Suppressor macrophage treated with lipopolysaccharide for 1 hour (primary cell): Measurements from ENCODE around the gene NAIP.
A peak's percentile ranks its signal among the peaks of the same experiment; 100 is the strongest.
"Not testable (repeated sequence)": the region's sequence is repeated elsewhere in the genome, so short reads cannot be mapped to it uniquely, and the experiment has no call there.

Experiments used
- DNase-seq, 3 donors: peaks; one replicate each; pipeline ENCODE4 v3.0.0-alpha.2; 2020 to 2022

The NAIP gene

GRCh38 chr5:71025289-71025953, at the start of gene NAIP:
TSS of gene NAIP (minus strand) at chr5:71025339. CDS start at chr5:71012915, 12,424 bp downstream.
- DNase-seq, result not testable (repeated sequence)

GRCh38 chr5:71067262-71067928, 42.3 kb upstream of the NAIP start, which contains the start of gene GTF2H2:
TSS of gene GTF2H2 (minus strand) at chr5:71067676. CDS start at chr5:71062763, 4,913 bp downstream.
- DNase-seq, result not testable (repeated sequence)

- not testable (repeated sequence) for DNase-seq
Measured at GRCh38 chr5:71061322-71061721, 36.2 kb upstream of the NAIP start.

GRCh38 chr5:71059426-71059825, 34.3 kb upstream of the NAIP start:
- DNase-seq, result not testable (repeated sequence)

- not testable (repeated sequence) for DNase-seq
Measured at GRCh38 chr5:71044808-71045207, 19.7 kb upstream of the NAIP start.

GRCh38 chr5:71044128-71044527, 19.0 kb upstream of the NAIP start:
- not testable (repeated sequence) for DNase-seq

- not testable (repeated sequence) for DNase-seq
Measured at GRCh38 chr5:71031046-71031776, 6.1 kb upstream of the NAIP start.

- not testable (repeated sequence) for DNase-seq
Measured at GRCh38 chr5:71020643-71021042, 4.5 kb downstream of the NAIP start.

GRCh38 chr5:71018376-71019005, 6.6 kb downstream of the NAIP start:
- not testable (repeated sequence) for DNase-seq

- peak in 2 of 3 donors; percentile 5 to 16 for DNase-seq
Measured at GRCh38 chr5:71014176-71014575, 11.0 kb downstream of the NAIP start.

- DNase-seq, result peak in 1 of 3 donors; percentile 16
Measured at GRCh38 chr5:71013575-71013974, 11.6 kb downstream of the NAIP start.

- DNase-seq, result peak in 1 of 3 donors; percentile 14
Measured at GRCh38 chr5:71011194-71011792, 13.8 kb downstream of the NAIP start.

- not testable (repeated sequence) for DNase-seq
Measured at GRCh38 chr5:71006983-71007382, 18.2 kb downstream of the NAIP start.

GRCh38 chr5:70984882-70985281, 40.3 kb downstream of the NAIP start:
- DNase-seq, result not testable (repeated sequence)

- DNase-seq, result not testable (repeated sequence)
Measured at GRCh38 chr5:70967220-70967619, 57.9 kb downstream of the NAIP start.

- DNase-seq, result not testable (repeated sequence)
Measured at GRCh38 chr5:70964531-70964930, 60.6 kb downstream of the NAIP start.

- DNase-seq, result not testable (repeated sequence)
Measured at GRCh38 chr5:70953068-70953467, 72.1 kb downstream of the NAIP start.

GRCh38 chr5:70932560-70932959, 92.6 kb downstream of the NAIP start:
- not testable (repeated sequence) for DNase-seq

- not testable (repeated sequence) for DNase-seq
Measured at GRCh38 chr5:70931709-70932368, 93.3 kb downstream of the NAIP start.

- not testable (repeated sequence) for DNase-seq
Measured at GRCh38 chr5:70925211-70925562, 100.0 kb downstream of the NAIP start.
